Astrocyte (in vitro differentiated cells and primary cell): ENCODE measurements around the gene ZDHHC11B.
"Not testable (repeated sequence)": the region's sequence is repeated elsewhere in the genome, so short reads cannot be mapped to it uniquely, and the experiment has no call there.

ENCODE experiments used
- EZH2 ChIP-seq: IDR thresholded peaks from 2 replicates; pipeline ENCODE4 v1.6.1; 2012; ENCODE audit warnings: mild to moderate bottlenecking, low read length, inconsistent platforms; ENCODE audit not compliant: insufficient read depth
- TF ChIP-seq, protein P1 (sequence below): IDR thresholded peaks from 2 replicates; pipeline ENCODE4 v1.5.1; 2011; ENCODE audit warnings: low read depth, mild to moderate bottlenecking, inconsistent platforms, low read length, moderate library complexity; ENCODE audit not compliant: insufficient read depth

DNA sequence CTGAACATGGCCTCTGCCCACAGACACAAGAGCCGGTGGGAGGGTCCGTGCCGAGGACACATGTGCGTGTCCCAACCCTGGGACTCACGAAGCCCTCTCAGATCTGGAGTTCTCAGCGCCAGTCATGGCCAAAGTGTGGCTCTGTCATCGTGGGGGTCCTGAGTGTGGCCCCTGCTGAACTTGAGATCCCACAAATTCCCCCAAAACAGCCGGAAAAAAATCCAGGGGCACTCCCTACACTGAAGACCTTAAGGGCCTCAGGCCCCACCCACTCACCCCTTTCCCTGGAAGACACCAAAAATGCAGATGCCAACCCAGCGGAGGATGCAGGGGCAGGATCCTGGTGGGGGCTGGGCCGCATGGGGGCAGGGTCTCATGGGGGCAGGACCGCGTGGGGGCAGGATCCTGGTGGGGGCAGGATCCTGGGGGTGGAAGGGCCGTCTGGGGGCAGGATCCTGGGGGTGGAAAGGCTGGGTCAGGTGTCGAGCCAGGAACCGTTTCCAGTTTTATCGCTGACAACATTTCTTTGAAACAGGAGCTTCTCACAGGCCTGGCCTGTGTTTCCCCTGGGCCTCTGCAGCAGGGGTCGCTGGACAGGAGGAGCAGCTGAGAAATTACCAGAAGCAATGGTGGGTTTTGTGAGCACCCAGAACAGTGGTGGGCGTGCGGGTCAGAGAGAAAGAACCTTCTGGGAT lies 13.3 kb downstream of the ZDHHC11B start:
- TF ChIP-seq, protein P1, sequence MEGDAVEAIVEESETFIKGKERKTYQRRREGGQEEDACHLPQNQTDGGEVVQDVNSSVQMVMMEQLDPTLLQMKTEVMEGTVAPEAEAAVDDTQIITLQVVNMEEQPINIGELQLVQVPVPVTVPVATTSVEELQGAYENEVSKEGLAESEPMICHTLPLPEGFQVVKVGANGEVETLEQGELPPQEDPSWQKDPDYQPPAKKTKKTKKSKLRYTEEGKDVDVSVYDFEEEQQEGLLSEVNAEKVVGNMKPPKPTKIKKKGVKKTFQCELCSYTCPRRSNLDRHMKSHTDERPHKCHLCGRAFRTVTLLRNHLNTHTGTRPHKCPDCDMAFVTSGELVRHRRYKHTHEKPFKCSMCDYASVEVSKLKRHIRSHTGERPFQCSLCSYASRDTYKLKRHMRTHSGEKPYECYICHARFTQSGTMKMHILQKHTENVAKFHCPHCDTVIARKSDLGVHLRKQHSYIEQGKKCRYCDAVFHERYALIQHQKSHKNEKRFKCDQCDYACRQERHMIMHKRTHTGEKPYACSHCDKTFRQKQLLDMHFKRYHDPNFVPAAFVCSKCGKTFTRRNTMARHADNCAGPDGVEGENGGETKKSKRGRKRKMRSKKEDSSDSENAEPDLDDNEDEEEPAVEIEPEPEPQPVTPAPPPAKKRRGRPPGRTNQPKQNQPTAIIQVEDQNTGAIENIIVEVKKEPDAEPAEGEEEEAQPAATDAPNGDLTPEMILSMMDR = not testable (repeated sequence)
- TF ChIP-seq EZH2 = not testable (repeated sequence)
